Lung (tissue), 12 donors: ENCODE data around the gene DOLK. TPM values are rescaled to one million over a fixed set of nuclear protein-coding genes. Genes with fewer than 3 reads are reported as not detected.

Source experiments
- ATAC-seq: fragments of 200-7000 bp; cut with Tn5 transposase; one replicate; pipeline ENCODE4 v1.9.1; 2020; ENCODE audit warnings: moderate number of reproducible peaks; ENCODE audit not compliant: insufficient read depth, low FRiP score
- DNase-seq, 3 donors: peaks; one replicate each; pipeline ENCODE4 v3.0.0-alpha.2; 2013 to 2017
- H3K27ac ChIP-seq, 2 donors: one replicate each; pipeline ENCODE4 v1.5.1; 2013; ENCODE audit warnings: mild to moderate bottlenecking in 2 of 2, moderate library complexity in 2 of 2, control low read depth in 1 of 2, inconsistent platforms in 1 of 2, low read depth in 1 of 2, low read length in 1 of 2
- H3K27me3 ChIP-seq, 3 donors: one replicate each; pipeline ENCODE4 v1.5.1; 2013; ENCODE audit warnings: low read length in 2 of 3; ENCODE audit not compliant: control insufficient read depth in 3 of 3, insufficient read depth in 3 of 3
- H3K36me3 ChIP-seq, 4 donors: one replicate each; pipeline ENCODE4 v1.5.1; 2013; ENCODE audit warnings: low read length in 4 of 4, mild to moderate bottlenecking in 1 of 4, moderate library complexity in 1 of 4; ENCODE audit not compliant: control insufficient read depth in 4 of 4, insufficient read depth in 4 of 4
- H3K4me1 ChIP-seq, 5 donors: one replicate each; pipeline ENCODE4 v1.5.1; 2013; ENCODE audit warnings: low read length in 5 of 5, mild to moderate bottlenecking in 2 of 5, moderate library complexity in 1 of 5; ENCODE audit not compliant: control insufficient read depth in 5 of 5, insufficient read depth in 5 of 5
- H3K4me3 ChIP-seq: one replicate; pipeline ENCODE4 v1.5.1; 2013; ENCODE audit warnings: mild to moderate bottlenecking, control low read depth, moderate library complexity
- H3K9ac ChIP-seq, 2 donors: one replicate each; pipeline ENCODE4 v1.5.1; 2013; ENCODE audit warnings: low read length in 2 of 2, control low read depth in 1 of 2; ENCODE audit not compliant: insufficient read depth in 1 of 2
- H3K9me3 ChIP-seq, 4 donors: one replicate each; pipeline ENCODE4 v1.5.1; 2013; ENCODE audit warnings: low read length in 3 of 4, mild to moderate bottlenecking in 1 of 4, moderate library complexity in 1 of 4; ENCODE audit not compliant: control insufficient read depth in 4 of 4, insufficient read depth in 3 of 4
- CTCF ChIP-seq: IDR thresholded peaks from 2 replicates; pipeline ENCODE4 v1.5.1; 2012; ENCODE audit warnings: mild to moderate bottlenecking; ENCODE audit errors: control extremely low read depth, extremely low read depth
- WGBS, 2 donors: extraction: QIAGEN DNeasy Blood & Tissue Kit; methylation state at CpG; one replicate each; pipeline ENCODE4 v1.1.7; 2013; 5-methylcytosine and 5-hydroxymethylcytosine counted together
- polyA plus RNA-seq, 2 donors: library from polyadenylated mRNA; stranded (reverse); fragments of 200-250 nt; gene quantifications; one replicate each; pipeline ENCODE4 v1.2.1, GENCODE V29; 2013
- total RNA-seq, 2 donors: library from RNA; depleted of rRNA in 1 of 2; stranded (reverse); fragments of >200 nt in 1 of 2; gene quantifications; one replicate each; pipeline ENCODE4 v1.2.1, GENCODE V29; 2014 to 2021
- donor health status: control.
- donor health status: control.
- donor health status: Bipolar disorder and iron deficiency.
- donor health status: healthy.
- donor health status: DM: yes; HTN: yes; CAD: no.

The DOLK gene
- total and polyA plus RNA-seq, 4 donors = 9.6 to 19.1 (median 14.2) TPM

- Histone ChIP-seq H3K27ac (no peak overlapping the region), H3K4me3 (no peak overlapping the region), H3K4me1 (peaks cover 0 to 1% (median 0%) of the 10 kb centered on the region in 5 donors), H3K27me3 (no peaks in the 10 kb centered on the region), H3K9me3 (no peaks in the 10 kb centered on the region), H3K36me3 (peaks cover 36 to 44% (median 41%) of the 10 kb centered on the region in 4 donors), H3K9ac (no peak overlapping the region)
- ATAC-seq (no peak), DNase-seq (no peak)
- no peak for TF ChIP-seq CTCF
- 92 to 95% methylated on average over 5 of the region's 5 CpGs for WGBS, 2 donors
These were observed 40.4 kb upstream of the DOLK start for GRCh38 chr9:128987805-128988204.

- no peak for ATAC-seq
- peaks cover 43 to 53% (median 46%) of the 10 kb centered on the region in 4 donors for H3K36me3 ChIP-seq
- 90 to 93% methylated on average over 5 of the region's 5 CpGs for WGBS, 2 donors
These were observed 39.3 kb upstream of the DOLK start for GRCh38 chr9:128986671-128987070.

GRCh38 chr9:128983536-128983935 is 36.1 kb upstream of the DOLK start:
- ATAC-seq (no peak), DNase-seq (no peak)
- Histone ChIP-seq H3K4me1 (peaks cover 0 to 1% (median 0%) of the 10 kb centered on the region in 5 donors), H3K9ac (no peak overlapping the region), H3K27me3 (no peaks in the 10 kb centered on the region), H3K27ac (no peak overlapping the region), H3K36me3 (peaks cover 49 to 64% (median 55%) of the 10 kb centered on the region in 4 donors), H3K9me3 (no peaks in the 10 kb centered on the region), H3K4me3 (no peak overlapping the region)
- no peak for TF ChIP-seq CTCF
- WGBS, 2 donors = 95 to 99% methylated on average over 8 of the region's 8 CpGs

More at GRCh38 chr9:128986671-128987070, 39.3 kb upstream of the DOLK start:
- Histone ChIP-seq H3K9ac (no peak overlapping the region), H3K9me3 (no peaks in the 10 kb centered on the region), H3K4me1 (peaks cover 0 to 1% (median 0%) of the 10 kb centered on the region in 5 donors), H3K4me3 (no peak overlapping the region), H3K27me3 (no peaks in the 10 kb centered on the region), H3K27ac (no peak overlapping the region)
- TF ChIP-seq CTCF = no peak
- DNase-seq = no peak

GRCh38 chr9:128979111-128979510 is 31.7 kb upstream of the DOLK start:
- Histone ChIP-seq H3K4me3 (no peak overlapping the region), H3K36me3 (peaks cover 37 to 55% (median 43%) of the 10 kb centered on the region in 4 donors), H3K9me3 (no peaks in the 10 kb centered on the region), H3K27me3 (no peaks in the 10 kb centered on the region), H3K9ac (no peak overlapping the region), H3K4me1 (no peaks in the 10 kb centered on the region), H3K27ac (no peak overlapping the region)
- TF ChIP-seq CTCF = no peak
- DNase-seq (no peak), ATAC-seq (no peak)
- WGBS, 2 donors = 92 to 95% methylated on average over 3 of the region's 3 CpGs
